Central memory CD4-positive, alpha-beta T cell (primary cell): ENCODE measurements around the gene CCNDBP1.
"Not testable (repeated sequence)": the region's sequence is repeated elsewhere in the genome, so short reads cannot be mapped to it uniquely, and the experiment has no call there.

Source experiments
- DNase-seq: peaks from one replicate; pipeline ENCODE4 v3.0.0; 2022

Gene CCNDBP1

DNA sequence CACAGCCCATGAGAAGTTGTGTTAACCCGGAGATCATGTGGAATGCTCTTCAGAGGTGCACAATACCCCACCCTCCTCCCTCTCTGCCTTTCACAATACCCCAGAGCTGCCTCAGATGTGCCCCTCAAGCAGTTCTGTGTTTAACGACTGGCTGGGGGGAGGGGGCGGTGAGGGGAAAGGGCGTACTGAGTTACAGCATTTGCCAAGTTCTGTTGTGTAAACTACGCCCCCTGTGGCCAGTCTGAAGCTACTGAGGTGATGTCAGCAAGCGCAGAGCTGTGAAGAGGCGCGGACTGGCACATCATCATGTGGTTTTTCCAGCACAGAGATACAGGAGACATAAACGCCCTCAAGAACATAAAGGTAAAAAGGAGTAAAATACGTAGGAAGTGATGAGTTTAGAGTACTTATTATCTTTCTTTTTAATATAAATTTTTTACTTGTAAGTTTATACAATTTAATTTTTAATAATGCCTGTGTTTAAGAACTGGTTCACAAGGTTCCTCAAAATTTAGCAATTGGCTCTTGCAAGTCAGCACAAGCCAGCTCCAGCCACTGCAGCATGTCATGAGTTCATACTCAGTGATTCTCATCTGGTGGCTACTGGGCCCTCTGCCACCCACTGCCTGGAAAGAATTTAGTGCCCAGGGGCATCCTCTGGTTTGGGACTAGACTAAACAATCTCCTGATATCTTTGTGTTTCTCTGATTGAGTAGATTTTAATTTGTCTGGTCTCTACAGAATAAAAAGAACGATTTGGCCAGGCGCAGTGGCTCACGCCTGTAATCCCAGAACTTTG lies 33.9 kb downstream of the CCNDBP1 start:
- no peak for DNase-seq

DNA sequence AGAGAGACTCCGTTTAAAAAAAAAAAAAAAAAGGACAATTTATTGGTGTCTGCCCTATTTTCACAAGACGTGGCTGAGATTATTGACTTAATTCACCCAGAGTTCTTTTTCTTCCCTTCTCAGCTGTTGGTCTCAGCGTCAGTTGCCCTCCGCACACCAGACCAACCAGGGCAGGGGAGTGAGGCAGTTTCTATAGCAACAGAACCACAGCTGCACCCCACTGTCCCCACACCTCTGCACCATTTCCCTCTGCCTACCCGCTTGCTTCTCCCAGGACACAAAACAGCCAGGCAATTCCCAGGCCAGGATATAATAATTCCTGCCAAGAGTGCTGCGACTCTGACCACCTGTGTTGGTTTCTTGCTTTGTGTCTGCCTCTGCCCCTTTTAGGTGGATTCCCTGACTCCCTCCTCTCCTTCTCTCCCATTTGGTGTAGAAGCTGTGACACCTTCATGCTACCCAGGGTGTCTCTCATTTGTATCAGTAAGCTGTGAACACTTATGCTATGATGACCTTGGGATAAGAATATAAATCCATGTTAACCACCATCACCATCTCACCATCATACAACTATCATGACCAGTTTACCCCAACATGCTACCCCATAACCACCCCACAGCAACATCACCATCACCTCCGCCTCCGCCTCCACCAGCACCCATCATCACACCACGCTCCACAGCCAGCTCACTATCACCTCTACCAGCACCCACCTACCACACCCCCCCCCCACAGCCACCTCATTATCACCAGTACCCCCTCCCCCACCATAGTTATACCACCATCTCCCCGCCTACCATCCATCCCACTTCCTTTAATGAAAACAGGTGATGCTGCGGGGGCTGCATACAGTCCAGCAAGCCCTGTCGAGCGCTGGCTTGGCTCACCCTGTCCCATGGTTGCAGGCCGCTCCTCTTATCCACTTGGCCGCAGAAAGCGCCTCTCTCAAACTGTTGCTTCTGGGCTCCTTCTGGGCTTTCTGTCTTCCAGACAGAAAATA lies 35.0 kb downstream of the CCNDBP1 start:
- DNase-seq, result no peak

- no peak for DNase-seq
These were observed 35.8 kb downstream of the CCNDBP1 start, which contains the start of gene EPB42 for GRCh38 chr15:43220991-43221403. Gene EPB42, minus strand, starts transcription at chr15:43221018. Its CDS starts 193 bp downstream, at chr15:43220825.

DNA sequence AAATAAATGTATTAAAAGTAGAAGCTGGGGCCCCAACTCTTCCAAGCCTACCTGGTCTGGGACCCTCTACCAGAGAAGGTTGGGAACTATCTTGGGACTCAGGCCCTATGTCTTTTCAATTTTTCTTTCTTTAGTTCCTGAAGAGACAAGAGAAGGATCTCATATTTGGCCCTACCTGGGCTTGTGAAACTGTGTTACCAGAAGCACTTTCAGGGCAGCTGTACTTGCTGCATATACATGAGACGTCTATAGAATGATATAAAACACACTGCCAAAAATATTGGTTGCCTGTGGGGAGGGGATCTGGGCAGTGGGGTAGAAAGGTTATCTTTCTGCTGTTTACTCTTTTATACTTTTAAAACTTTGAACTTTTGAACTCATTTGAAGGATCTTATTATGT lies 36.2 kb downstream of the CCNDBP1 start:
- DNase-seq, result no peak

DNA sequence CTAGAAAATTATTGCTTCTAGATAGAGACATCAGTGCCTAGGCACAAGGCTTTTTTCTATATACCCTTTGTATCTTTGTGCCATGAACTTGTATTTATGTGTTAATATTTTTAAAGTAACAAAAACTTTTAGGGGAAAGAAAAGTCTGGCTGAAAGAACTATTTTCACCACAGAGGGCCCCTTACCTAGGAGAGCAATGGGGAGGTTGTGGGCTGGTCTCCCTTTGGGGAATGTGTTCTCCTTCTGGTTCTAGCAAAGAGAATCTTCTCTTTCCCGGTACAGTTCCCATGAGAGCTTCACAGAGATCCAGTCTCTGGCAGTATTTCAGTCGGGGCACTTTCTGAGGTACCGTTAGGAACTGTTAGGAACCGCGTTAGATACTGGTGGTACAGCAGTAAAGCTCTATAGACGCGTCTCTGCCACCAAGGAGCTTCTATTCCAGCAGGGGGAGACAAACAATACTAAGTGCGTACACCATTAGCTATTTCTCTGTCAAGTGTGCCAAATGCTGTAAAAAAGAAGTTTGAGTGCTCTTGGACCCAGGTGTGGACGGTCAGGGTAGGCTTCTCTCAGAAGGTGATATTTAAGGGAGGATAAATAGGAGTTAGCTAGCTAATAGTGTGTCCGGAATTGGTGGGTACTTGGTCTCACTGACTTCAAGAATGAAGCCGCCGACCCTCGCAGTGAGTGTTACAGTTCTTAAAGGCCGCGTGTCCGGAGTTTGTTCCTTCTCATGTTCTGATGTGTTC lies 40.2 kb downstream of the CCNDBP1 start:
- peak; percentile 45 for DNase-seq

DNA sequence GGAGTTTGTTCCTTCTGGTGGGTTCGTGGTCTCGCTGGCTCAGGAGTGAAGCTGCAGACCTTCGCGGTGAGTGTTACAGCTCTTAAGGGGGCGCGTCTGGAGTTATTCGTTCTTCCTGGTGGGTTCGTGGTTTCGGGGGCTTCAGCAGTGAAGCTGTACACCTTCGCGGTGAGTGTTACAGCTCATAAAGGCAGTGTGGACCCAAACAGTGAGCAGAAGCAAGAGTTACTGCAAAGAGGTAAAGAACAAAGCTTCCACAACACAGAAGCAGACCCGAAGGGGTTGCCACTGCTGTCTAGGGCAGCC lies 40.7 kb downstream of the CCNDBP1 start:
- not testable (repeated sequence) for DNase-seq

- DNase-seq, result no peak
These were observed 41.5 kb downstream of the CCNDBP1 start for GRCh38 chr15:43226436-43227305.

DNA sequence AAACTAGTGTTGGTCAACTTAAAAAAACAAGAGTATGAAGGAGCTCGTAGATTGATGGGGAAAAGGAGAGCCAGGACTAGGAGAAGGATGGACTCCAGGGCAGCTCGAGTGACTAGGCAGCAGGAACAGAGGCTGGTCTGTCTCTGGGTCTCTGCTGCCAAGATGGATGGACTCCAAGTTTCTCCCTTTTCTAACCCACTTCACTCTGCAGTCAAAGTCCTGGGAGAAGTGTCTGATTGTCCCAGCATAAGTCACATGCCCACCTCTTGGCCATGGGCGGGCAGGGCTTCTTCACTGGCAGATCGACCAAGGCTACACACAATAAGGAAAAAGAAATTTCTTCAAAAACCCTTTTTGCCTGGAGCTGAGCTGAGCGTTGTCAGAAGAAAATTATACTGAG lies 44.8 kb downstream of the CCNDBP1 start:
- DNase-seq, result no peak

DNA sequence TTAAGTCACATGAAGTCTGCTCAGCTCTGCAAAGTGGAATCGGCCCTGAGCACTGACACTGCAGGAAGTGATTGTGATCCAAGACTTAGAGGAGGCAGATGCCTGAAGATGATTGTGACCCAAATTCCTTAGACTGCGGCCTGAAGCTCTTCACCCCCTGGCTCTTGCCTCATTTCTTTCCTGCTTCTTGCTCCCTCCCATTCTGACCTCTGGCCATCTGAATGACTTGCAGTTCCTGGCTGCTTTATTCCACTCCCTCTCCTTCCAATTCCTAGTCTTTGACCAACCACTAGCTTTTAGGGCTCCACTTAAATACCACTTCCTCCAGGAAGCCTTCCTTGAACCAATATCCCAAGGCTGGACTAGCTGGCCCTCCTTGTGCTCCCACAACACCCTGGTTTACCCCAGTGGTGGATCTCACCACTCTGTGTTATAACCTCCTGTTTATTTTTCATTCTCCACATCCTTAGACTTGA lies 45.5 kb downstream of the CCNDBP1 start:
- DNase-seq, result no peak

- no peak for DNase-seq
These were observed 47.2 kb downstream of the CCNDBP1 start for GRCh38 chr15:43232289-43232874.

DNA sequence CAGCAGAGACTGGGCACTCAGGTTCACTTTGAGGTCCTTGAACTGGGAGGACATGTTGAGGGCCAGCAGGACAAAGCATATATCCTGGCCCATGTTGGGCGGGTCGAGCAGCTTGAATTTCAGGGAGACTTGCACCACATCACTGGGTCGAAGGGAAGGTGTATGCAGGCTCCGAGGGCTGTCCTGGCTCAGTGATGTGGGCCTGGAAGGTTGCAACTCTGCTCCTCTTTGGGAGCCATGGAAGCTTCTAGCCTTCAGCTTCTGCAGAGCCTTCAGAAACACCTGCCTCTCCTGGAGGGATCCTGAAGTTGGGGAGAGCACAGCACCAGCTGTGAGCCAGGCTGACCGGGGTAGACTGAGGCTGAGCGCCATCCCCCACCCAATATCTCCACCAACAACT lies 50.3 kb downstream of the CCNDBP1 start:
- DNase-seq, result no peak

- no peak for DNase-seq
These were observed 52.8 kb downstream of the CCNDBP1 start for GRCh38 chr15:43237842-43238470.

DNA sequence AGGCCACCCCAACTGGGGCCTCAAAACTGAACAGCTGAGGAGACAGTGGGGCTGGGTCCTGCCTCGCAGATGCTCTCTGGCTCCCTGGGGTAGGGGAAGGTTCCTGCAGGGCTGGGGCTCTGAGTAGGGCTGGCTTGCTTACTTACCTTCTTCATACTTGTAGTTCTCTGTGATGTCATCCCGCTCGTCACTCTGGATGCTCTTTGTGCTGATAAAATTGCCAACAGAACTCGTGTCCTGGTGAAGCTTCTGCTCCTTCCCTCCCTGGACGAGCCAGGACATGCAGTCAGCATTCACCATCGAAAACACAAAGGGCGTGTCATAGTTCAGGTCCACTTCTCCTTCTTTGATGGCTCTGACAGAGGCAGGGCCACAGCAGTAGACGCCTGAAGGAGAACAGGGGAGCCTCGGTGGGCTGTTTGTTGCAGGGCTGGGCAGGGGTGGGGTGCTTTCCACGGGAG lies 53.5 kb downstream of the CCNDBP1 start:
- no peak for DNase-seq

DNA sequence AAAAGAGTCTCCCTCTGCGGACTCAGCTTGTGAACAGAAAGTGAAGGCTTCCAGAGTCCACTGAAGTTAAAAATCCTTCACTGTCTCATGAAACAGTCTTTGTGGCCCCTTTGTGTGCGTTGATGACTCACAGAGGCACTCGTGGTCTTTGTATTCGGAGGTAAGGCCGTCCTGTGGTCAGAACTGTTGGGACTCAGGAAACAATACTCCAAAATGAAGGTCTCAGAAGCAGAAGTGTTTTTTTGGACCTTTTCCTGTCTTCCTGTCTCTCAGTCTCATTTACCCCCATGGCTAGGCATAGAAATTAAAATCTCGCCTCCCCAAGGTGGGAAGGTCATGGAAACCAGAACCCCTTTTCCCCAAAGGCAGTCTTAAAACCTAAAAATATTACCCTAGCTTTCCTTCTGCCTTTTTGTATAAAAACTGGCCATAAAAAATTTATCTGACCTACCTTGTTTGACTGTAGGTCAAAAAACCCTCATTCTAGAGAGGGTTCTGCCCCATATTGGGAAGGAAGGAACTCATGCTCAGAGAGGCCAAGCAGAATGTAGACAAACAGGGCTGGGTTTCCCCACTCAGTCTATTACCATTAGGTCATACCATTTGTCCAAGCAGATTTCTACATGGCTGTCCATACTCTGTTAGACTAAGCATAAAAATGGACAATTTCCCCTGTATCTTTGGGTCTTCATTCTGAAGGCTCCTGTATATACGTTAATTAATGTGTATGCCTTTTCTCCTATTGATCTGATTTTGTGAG lies 54.7 kb downstream of the CCNDBP1 start:
- no peak for DNase-seq

DNA sequence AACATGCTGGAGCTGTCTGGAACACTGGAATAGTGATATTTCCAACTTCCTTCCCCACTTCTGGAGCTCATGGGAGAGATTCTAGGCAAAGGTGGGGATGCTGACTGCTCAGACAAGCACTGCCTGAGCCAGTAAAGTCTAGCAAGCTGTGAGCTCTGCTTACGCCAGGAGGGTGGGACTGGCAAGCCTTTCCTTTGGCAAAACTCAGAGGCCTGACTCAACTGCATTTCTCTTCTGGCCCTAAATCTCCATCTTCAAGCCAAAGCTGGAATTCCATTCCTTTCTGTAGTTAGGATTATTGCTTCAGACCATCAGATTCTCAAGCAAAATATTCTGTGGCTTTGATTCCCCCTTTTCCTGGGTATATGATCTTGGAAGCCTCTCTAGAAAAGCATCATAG lies 55.9 kb downstream of the CCNDBP1 start:
- DNase-seq, result no peak

DNA sequence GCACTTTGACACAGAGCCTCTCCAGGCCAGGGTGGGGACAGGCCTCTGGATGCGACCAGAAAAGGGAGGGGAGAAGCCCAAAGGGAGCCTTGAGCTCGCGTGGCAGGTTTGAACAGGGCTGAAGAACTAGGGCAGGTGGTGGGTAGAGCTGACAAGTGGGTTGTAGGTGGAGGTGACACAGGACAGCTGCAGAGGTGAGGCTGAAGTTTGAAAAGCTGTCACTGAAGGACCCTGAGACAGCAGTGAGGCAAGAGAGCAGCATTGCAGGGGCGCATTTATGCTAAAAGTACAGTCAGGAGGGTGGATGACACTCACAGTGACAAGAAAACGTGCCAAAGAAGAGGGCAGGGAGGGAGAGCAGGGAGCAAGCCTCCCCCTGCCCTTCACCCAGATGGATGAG lies 57.4 kb downstream of the CCNDBP1 start:
- DNase-seq, result no peak

GRCh38 chr15:43243020-43243645 lies 57.9 kb downstream of the CCNDBP1 start:
- DNase-seq, result no peak

DNA sequence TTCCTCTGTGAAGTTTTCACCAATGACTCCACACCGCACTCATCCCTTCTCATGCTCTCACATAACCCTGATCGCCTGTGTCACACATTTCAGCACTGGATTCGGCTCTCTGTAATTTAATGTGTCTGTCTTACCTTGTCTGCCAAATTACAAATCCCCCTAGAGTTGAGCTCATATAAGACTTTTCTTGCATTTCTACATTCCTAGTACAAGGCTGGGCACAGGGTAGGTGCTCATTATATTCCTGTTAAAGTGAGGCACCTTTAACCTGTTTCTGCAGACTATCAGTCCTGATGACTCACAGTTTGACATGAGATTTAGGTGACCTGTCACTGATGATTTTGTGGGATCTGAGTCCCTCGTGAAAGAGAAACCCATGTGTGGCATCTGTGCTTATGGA lies 58.9 kb downstream of the CCNDBP1 start:
- no peak for DNase-seq

DNA sequence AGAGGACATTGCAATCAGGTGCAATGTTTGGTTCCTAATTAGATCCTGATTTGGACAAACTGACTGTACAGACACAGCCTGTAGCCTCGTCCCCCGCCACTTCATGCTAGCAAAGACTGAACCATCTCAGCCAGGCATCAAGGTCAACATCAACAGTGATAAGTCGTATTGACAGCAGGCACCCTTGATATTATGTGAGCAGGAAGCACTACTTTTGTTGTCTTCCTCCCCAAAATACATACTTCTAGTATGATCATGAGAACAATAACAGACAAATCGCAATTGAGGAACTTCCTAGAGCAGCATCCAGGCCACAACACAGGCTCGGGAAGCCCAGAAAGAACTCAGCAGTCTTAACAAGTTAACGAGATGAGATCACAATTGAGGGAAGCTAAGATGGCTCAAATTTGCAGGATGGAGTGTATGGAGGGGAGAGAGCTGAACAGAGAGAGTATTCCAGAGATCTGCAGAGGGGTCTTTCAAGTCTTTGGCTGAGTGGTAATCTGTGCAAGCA lies 61.1 kb downstream of the CCNDBP1 start:
- no peak for DNase-seq
